Mesenchymal stem cell (in vitro differentiated cells and primary cell): Measurements from ENCODE around the gene PARN.
A peak's percentile ranks its signal among the peaks of the same experiment; 100 is the strongest.

Experiments used
- DNase-seq: peaks from one replicate; pipeline ENCODE4 v3.0.0-alpha.2; 2013
- H2AFZ ChIP-seq: one replicate; pipeline ENCODE4 v1.6.1; 2013; ENCODE audit warnings: low read depth, mild to moderate bottlenecking, control low read depth, inconsistent platforms, low read length, moderate library complexity
- H2AK5ac ChIP-seq: 2 replicates; pipeline ENCODE4 v1.6.1; 2013; ENCODE audit warnings: low read length, moderate library complexity, mild to moderate bottlenecking, inconsistent platforms; ENCODE audit not compliant: severe bottlenecking
- H2BK120ac ChIP-seq: one replicate; pipeline ENCODE4 v1.6.1; 2013; ENCODE audit warnings: low read depth, mild to moderate bottlenecking, inconsistent platforms, low read length, moderate library complexity
- H2BK12ac ChIP-seq, 2 experiments: one replicate each; pipeline ENCODE4 v1.6.1; 2013; ENCODE audit warnings: inconsistent platforms in 2 of 2, low read length in 2 of 2, mild to moderate bottlenecking in 2 of 2, moderate library complexity in 2 of 2, control low read depth in 1 of 2
- H2BK15ac ChIP-seq: one replicate; pipeline ENCODE4 v1.6.1; 2013; ENCODE audit warnings: mild to moderate bottlenecking, low read depth, inconsistent platforms; ENCODE audit not compliant: poor library complexity, severe bottlenecking
- H2BK5ac ChIP-seq: 2 replicates; pipeline ENCODE4 v1.6.1; 2013; ENCODE audit warnings: low read depth, mild to moderate bottlenecking, low read length, control low read depth, inconsistent platforms; ENCODE audit not compliant: poor library complexity, severe bottlenecking
- H3K14ac ChIP-seq, 2 experiments: one replicate each; pipeline ENCODE4 v1.6.1; 2013; ENCODE audit warnings: inconsistent platforms in 2 of 2, low read length in 2 of 2, control low read depth in 1 of 2, mild to moderate bottlenecking in 1 of 2, moderate library complexity in 1 of 2
- H3K18ac ChIP-seq, 2 experiments: one replicate each; pipeline ENCODE4 v1.6.1; 2013; ENCODE audit warnings: inconsistent platforms in 2 of 2, low read length in 2 of 2, control low read depth in 1 of 2, low read depth in 1 of 2, mild to moderate bottlenecking in 1 of 2
- H3K23ac ChIP-seq, 2 experiments: one replicate each; pipeline ENCODE4 v1.6.1; 2013; ENCODE audit warnings: inconsistent platforms in 2 of 2, low read length in 2 of 2, mild to moderate bottlenecking in 2 of 2, moderate library complexity in 2 of 2, control low read depth in 1 of 2
- H3K27ac ChIP-seq: 2 replicates; pipeline ENCODE4 v1.5.1; 2013; ENCODE audit warnings: mild to moderate bottlenecking, moderate library complexity, low read length, control low read depth, inconsistent platforms; ENCODE audit not compliant: poor library complexity, severe bottlenecking
- H3K27me3 ChIP-seq, 2 experiments: 2 replicates each; pipeline versions ENCODE4 v1.6.1 to v1.7.0; 2013; ENCODE audit warnings: low read length in 2 of 2, mild to moderate bottlenecking in 2 of 2, moderate library complexity in 2 of 2, control low read depth in 1 of 2, inconsistent platforms in 1 of 2; ENCODE audit not compliant: control insufficient read depth in 1 of 2, insufficient read depth in 1 of 2
- H3K36me3 ChIP-seq, 2 experiments: 2 replicates each; pipeline versions ENCODE4 v1.6.1 to v1.7.0; 2013; ENCODE audit warnings: low read length in 2 of 2, control low read depth in 1 of 2, inconsistent platforms in 1 of 2, low read depth in 1 of 2, mild to moderate bottlenecking in 1 of 2; ENCODE audit not compliant: insufficient read depth in 2 of 2, control insufficient read depth in 1 of 2
- H3K4ac ChIP-seq, 2 experiments: one replicate each; pipeline ENCODE4 v1.6.1; 2013; ENCODE audit warnings: inconsistent platforms in 2 of 2, low read length in 2 of 2, mild to moderate bottlenecking in 2 of 2, moderate library complexity in 2 of 2, control low read depth in 1 of 2, low read depth in 1 of 2
- H3K4me1 ChIP-seq: 2 replicates; pipeline ENCODE4 v1.6.1; 2013; ENCODE audit warnings: low read depth, low read length, control low read depth; ENCODE audit not compliant: control insufficient read depth, insufficient read depth
- H3K4me2 ChIP-seq: 2 replicates; pipeline ENCODE4 v1.6.1; 2013; ENCODE audit warnings: low read length, mild to moderate bottlenecking, inconsistent platforms; ENCODE audit not compliant: poor library complexity, severe bottlenecking
- H3K4me3 ChIP-seq, 2 experiments: 2 replicates each; pipeline versions ENCODE4 v1.5.1 to v1.7.0; 2013; ENCODE audit warnings: low read length in 2 of 2, mild to moderate bottlenecking in 2 of 2, control low read depth in 1 of 2, low read depth in 1 of 2; ENCODE audit not compliant: insufficient read depth in 1 of 2
- H3K79me1 ChIP-seq: replicated peaks from 2 replicates; pipeline ENCODE4 v1.6.1; 2013; ENCODE audit warnings: mild to moderate bottlenecking, control low read depth, low read length, inconsistent platforms; ENCODE audit not compliant: poor library complexity, severe bottlenecking
- H3K9ac ChIP-seq: 2 replicates; pipeline ENCODE4 v1.7.0; 2013; ENCODE audit warnings: mild to moderate bottlenecking, low read length, moderate library complexity
- H3K9me3 ChIP-seq: 2 replicates; pipeline ENCODE4 v1.7.0; 2013; ENCODE audit warnings: mild to moderate bottlenecking, low read length; ENCODE audit not compliant: control insufficient read depth
- H4K8ac ChIP-seq: one replicate; pipeline ENCODE4 v1.6.1; 2013; ENCODE audit warnings: inconsistent platforms, mild to moderate bottlenecking, low read length, moderate library complexity
- H4K91ac ChIP-seq: one replicate; pipeline ENCODE4 v1.6.1; 2013; ENCODE audit warnings: mild to moderate bottlenecking, low read length, inconsistent platforms
- WGBS: methylation state at CpG from one replicate; pipeline ENCODE4 v1.1.7; 2013; ENCODE audit warnings: mixed read lengths; 5-methylcytosine and 5-hydroxymethylcytosine counted together

PARN gene

DNA sequence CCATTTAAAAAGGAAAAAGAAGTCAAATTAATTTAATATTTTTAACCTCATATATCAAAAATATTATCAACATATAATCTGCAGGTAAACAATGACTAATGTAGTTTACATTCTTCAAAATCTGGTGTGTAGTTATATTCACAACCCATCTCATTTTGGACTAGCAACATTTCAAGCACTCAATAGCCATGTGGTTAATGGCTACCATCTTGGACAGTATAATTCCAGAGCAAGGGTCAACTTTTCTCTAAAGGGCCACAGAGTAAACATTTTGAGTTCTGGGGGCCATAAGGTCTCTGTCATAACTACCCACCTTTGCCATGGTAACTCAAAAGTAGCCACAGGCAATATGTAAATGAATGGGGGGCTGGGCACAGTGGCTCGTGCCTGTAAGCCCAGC is 153.9 kb downstream of the PARN start:
- Histone ChIP-seq H4K91ac (no peak overlapping the region), H3K27ac (no peak overlapping the region)
- 100% methylated on average over 1 of the region's 1 CpG for WGBS

DNA sequence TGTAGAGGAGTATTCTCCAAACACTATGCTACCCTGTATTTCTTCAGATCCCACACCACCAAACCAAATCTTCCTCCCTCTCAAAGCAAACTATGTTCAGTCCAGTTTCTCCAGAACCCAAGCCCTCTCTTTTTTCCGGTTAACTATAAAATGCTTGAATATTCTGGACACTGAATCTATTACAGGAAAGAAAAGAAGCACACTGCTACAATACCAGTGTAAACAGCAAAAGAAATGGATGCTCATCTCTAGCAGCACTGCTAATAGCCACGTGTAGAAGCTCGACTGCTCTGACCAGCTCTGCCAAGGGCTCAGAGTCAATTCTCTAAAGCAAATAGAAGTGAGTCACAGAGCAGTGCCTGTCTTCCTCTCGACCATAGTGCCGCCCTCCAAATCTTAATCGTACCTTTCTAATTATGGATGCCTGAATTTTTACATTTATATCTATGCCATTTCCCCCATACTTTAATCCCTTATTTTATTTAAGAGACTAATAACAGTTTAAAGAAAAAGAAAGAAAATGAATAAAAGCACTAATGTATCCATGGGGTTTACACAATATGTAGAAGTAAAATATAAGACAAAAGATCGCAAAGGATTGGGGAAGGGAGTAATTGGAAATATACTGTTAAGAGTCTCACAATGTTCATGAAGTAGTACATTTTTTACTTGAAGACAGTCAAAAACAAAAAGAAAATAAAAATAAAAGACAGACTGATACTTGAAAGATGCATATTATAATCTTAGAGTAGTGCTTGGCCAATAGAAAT is 154.5 kb downstream of the PARN start:
- Histone ChIP-seq H3K9ac (no peak overlapping the region), H3K4ac (no peak overlapping the region)
- WGBS = 87% methylated on average over 7 of the region's 7 CpGs

More for the DNA sequence above, 153.9 kb downstream of the PARN start:
- H3K27me3 ChIP-seq = no peaks in the 10 kb centered on the region
- no peak overlapping the region for H3K14ac ChIP-seq
- no peak overlapping the region for H3K23ac ChIP-seq
- H3K4me1 ChIP-seq = peaks cover 1% of the 10 kb centered on the region
- peaks cover 8% of the 10 kb centered on the region for H3K79me1 ChIP-seq
- no peak overlapping the region for H3K4me2 ChIP-seq
- peaks cover 2% of the 10 kb centered on the region for H3K9me3 ChIP-seq
- H3K9ac ChIP-seq = no peak overlapping the region
- no peak overlapping the region for H2BK120ac ChIP-seq
- no peak overlapping the region for H3K4me3 ChIP-seq
- H3K36me3 ChIP-seq = peaks cover 13 to 20% of the 10 kb centered on the region in 2 experiments
- H3K18ac ChIP-seq = no peak overlapping the region
- no peak overlapping the region for H2BK15ac ChIP-seq
- H2AFZ ChIP-seq = no peak overlapping the region
- no peak overlapping the region for H4K8ac ChIP-seq
- no peak for DNase-seq
- H2BK12ac ChIP-seq = no peak overlapping the region
- no peak overlapping the region for H2BK5ac ChIP-seq
- H3K4ac ChIP-seq = no peak overlapping the region
- H2AK5ac ChIP-seq = no peak overlapping the region

DNA sequence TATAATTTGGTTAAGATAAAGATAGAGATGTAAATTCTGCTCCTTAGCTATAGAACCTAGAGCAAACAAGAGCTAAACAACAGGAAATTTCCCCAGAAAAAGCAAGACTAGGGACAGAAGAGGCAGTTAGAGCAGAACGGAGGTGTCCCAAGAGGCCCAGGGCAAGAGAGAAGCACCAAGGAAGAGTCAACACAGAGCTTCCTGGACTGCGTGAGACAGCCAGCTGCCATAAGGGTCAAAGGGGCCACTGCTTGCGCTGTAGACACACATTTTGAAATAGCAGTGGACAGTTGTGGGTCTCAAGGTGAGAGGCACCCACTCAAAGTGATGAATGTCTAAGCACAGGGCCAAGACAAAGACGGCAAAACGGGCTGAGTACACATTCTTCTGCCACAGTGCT is 156.6 kb downstream of the PARN start:
- 63% methylated on average over 5 of the region's 5 CpGs for WGBS
- H2BK120ac ChIP-seq = no peak overlapping the region
- H2BK15ac ChIP-seq = no peak overlapping the region

More for the DNA sequence above, 154.5 kb downstream of the PARN start:
- Histone ChIP-seq H3K4me1 (peaks cover 1% of the 10 kb centered on the region), H3K27ac (no peak overlapping the region), H4K91ac (no peak overlapping the region), H3K27me3 (no peaks in the 10 kb centered on the region), H3K23ac (no peak overlapping the region), H2BK5ac (no peak overlapping the region), H3K4me3 (no peak overlapping the region), H4K8ac (no peak overlapping the region), H3K79me1 (peaks cover 8% of the 10 kb centered on the region), H3K36me3 (peaks cover 11 to 17% of the 10 kb centered on the region in 2 experiments), H2AFZ (no peak overlapping the region), H3K9me3 (peaks cover 2% of the 10 kb centered on the region), H3K4me2 (no peak overlapping the region), H2BK120ac (no peak overlapping the region), H2BK12ac (no peak overlapping the region), H3K14ac (no peak overlapping the region), H2AK5ac (no peak overlapping the region), H2BK15ac (no peak overlapping the region), H3K18ac (no peak overlapping the region)
- no peak for DNase-seq

DNA sequence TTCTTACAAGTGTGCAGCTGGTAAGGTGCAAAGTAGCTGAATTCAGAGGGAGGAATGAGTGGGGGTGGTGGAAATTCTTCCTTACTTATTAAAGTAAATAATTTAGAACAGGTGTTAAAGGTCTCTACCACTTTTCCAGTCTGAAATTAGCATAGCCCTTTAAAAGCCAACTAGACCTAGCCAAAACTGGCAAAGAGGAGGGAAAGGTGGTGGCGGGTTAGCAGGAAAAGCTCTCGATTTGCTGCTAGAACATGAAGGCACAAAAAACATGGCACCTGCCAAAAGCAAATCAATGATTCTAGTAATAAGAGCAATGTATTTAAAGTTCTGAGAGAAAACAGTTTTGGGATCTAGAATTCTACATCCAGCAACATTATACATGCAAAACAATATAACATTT is 157.7 kb downstream of the PARN start:
- H2BK12ac ChIP-seq = no peak overlapping the region
- H2BK5ac ChIP-seq = no peak overlapping the region
- no peak overlapping the region for H2AK5ac ChIP-seq
- no peak overlapping the region for H3K27ac ChIP-seq
- H3K9me3 ChIP-seq = no peaks in the 10 kb centered on the region
- no peak overlapping the region for H3K23ac ChIP-seq
- H3K27me3 ChIP-seq = no peaks in the 10 kb centered on the region
- H3K14ac ChIP-seq = no peak overlapping the region
- no peak overlapping the region for H3K4me3 ChIP-seq
- DNase-seq = no peak
- H2BK120ac ChIP-seq = no peak overlapping the region
- H3K18ac ChIP-seq = no peak overlapping the region
- H4K91ac ChIP-seq = no peak overlapping the region
- no peak overlapping the region for H2BK15ac ChIP-seq
- no peak overlapping the region for H4K8ac ChIP-seq
- no peak overlapping the region for H2AFZ ChIP-seq
- peaks cover 1% of the 10 kb centered on the region for H3K4me1 ChIP-seq
- no peak overlapping the region for H3K4ac ChIP-seq
- peaks cover 0 to 4% of the 10 kb centered on the region in 2 experiments for H3K36me3 ChIP-seq
- H3K9ac ChIP-seq = no peak overlapping the region
- peaks cover 12% of the 10 kb centered on the region for H3K79me1 ChIP-seq
- no CpG with 5 or more reads among the region's 2 CpGs for WGBS
- H3K4me2 ChIP-seq = no peak overlapping the region

More for the DNA sequence above, 156.6 kb downstream of the PARN start:
- H4K91ac ChIP-seq = no peak overlapping the region
- no peak overlapping the region for H2BK12ac ChIP-seq
- H2AFZ ChIP-seq = no peak overlapping the region
- peaks cover 12% of the 10 kb centered on the region for H3K79me1 ChIP-seq
- no peak overlapping the region for H2BK5ac ChIP-seq
- H4K8ac ChIP-seq = peak overlapping the region; percentile 43
- H3K36me3 ChIP-seq = peaks cover 4% of the 10 kb centered on the region in 2 experiments
- H3K4me3 ChIP-seq = no peak overlapping the region
- DNase-seq = no peak
- no peak overlapping the region for H3K4ac ChIP-seq
- no peak overlapping the region for H2AK5ac ChIP-seq
- H3K23ac ChIP-seq = peak overlapping the region in 1 of 2 experiments; percentile 59
- H3K9ac ChIP-seq = no peak overlapping the region
- H3K14ac ChIP-seq = no peak overlapping the region
- no peak overlapping the region for H3K4me2 ChIP-seq
- H3K9me3 ChIP-seq = peaks cover 2% of the 10 kb centered on the region
- peak overlapping the region in 1 of 2 experiments; percentile 48 for H3K18ac ChIP-seq
- H3K27ac ChIP-seq = no peak overlapping the region
- no peaks in the 10 kb centered on the region for H3K27me3 ChIP-seq
- peaks cover 1% of the 10 kb centered on the region for H3K4me1 ChIP-seq
